HG02571 (cell line): ENCODE results near the gene TCN1.
A peak's percentile ranks its signal among the peaks of the same experiment; 100 is the strongest.

ENCODE experiments used
- ATAC-seq: cut with Tn5 transposase; IDR thresholded peaks from one replicate; pipeline ENCODE4 v1.9.1; 2021; ENCODE audit warnings: mild to moderate bottlenecking, moderate library complexity; ENCODE audit not compliant: unreplicated experiment

Gene TCN1

DNA sequence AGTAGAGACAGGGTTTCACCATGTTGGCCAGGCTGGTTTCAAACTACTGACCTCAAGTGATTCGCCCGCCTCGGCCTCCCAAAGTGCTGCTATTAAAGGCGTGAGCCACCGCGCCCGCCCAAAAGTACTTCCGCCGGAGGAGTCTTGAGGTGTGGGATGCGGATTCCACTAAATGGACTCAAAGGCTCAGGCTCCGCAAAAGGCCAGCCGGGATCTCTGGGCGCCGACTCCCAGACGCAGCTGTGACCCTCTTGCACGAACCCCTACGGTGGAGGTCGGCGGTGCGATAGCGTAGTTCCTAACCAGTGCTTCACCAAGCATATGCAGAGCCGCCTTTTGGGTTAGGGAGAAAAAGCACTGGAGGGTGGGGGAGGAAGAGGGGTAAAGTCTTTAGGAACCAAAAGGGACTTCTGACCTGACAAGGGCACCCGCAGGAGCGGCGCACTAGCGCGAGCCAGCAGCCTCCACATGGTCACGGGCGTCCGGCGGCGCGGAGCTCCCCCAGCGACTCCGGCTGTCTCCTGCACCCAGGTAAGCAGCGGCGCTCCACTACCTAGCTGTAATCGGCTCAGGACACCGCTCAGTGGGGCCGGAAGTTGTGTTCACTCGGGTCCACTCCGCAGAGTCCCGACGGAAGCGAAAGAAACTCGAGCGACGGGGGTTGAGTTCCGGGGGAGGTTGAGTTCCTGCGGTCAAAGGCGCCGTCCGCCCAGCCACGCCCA, 55.9 kb downstream of the TCN1 start, which contains the start of gene MRPL16:
Gene MRPL16 (minus strand): TSS at position 590 of the 722 bp plus-strand sequence. CDS start 120 bp downstream, at position 470.
- peak; percentile 98 for ATAC-seq

DNA sequence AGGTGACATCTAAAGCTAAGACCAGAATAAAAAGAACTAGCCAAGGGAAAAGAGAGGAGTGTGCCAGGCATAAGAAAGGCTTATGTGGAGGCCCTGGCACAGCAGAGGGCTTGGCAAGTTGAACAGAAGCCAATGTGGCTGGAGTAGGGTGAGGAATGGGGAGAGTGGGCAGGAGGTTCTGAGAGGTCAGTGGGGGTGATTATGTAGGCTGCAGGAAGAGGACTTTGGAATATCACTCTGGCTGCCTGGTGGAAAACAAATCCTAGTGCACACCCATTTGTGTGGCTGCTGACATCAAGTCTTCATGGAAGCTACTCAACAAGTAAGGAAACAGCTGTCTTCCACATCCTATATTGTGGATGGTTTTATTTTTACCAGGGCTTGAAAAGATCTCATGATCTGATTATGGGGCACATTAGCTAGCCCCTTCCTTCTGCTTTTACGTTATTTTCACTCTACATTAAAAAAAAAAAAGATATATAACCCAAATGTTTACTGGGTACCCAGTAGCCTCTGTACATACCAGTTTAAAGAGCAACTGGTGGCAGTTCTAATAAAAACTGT, 59.2 kb downstream of the TCN1 start:
- ATAC-seq: no peak

DNA sequence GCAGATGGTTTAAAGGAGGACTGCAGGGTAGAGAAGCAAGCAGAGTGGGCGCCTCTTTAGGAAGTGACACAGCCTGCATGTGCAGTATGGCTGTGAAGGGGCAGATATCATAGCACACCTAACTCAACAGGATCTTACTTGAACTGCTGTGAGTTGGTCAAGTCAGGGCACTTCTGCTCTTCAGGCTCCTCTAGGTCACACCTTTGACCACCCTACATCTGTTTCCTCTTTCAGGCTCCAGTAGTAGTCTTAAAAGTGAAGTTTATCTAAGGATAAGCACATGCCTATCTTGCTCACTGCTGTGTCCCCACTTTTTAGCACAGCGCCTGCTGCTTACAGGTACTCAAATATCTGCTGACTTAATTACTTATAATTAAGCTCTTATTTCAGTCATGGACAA, 62.2 kb downstream of the TCN1 start:
- ATAC-seq: no peak
